ENCODE results near the gene DIP2A. TPM values are rescaled to one million over a fixed set of nuclear protein-coding genes. Genes with fewer than 3 reads are reported as not detected.
"Not testable (repeated sequence)": the region's sequence is repeated elsewhere in the genome, so short reads cannot be mapped to it uniquely, and the experiment has no call there.

Gene DIP2A
- total RNA-seq, 8 experiments from 2014 or later = 13.2 to 70.9 (median 16.5) TPM

GRCh38 chr21:46503922-46504550, 45.3 kb downstream of the DIP2A start:
- in situ Hi-C loops (cut with MboI; ENCODE audit: low pct_unique_long_range_greater_than_20kb in 2 of 9, low sequenced_read_pairs in 9 of 9, unreplicated experiment in 9 of 9) = no loop called here
- no peak for ATAC-seq (replicated peaks in 6 of 8)
- Histone ChIP-seq H3K4me1 (replicated peaks in 1 of 2) (no peaks in the 10 kb centered on the region), H3K27ac (no peak overlapping the region), H3K4me3 (no peak overlapping the region)
- 82 to 100% (median 98%) methylated on average over 1 to 10 of the region's 12 CpGs; no CpG with 5 or more reads in 1 of the 10 experiments for WGBS, 10 experiments

- Histone ChIP-seq H3K27ac (no peak overlapping the region), H3K4me3 (no peak overlapping the region), H3K4me1 (replicated peaks in 1 of 2) (no peaks in the 10 kb centered on the region)
- in situ Hi-C loops (cut with MboI; ENCODE audit: low pct_unique_long_range_greater_than_20kb in 2 of 9, low sequenced_read_pairs in 9 of 9, unreplicated experiment in 9 of 9) = no loop called here
- ATAC-seq (replicated peaks in 6 of 8) = no peak
- 43 to 100% (median 80%) methylated on average over 1 to 5 of the region's 5 CpGs for WGBS, 10 experiments
These were observed 46.0 kb downstream of the DIP2A start for GRCh38 chr21:46504666-46505065.

- H3K4me1 ChIP-seq (replicated peaks in 1 of 2) = no peaks in the 10 kb centered on the region
- in situ Hi-C loops (cut with MboI; ENCODE audit: low pct_unique_long_range_greater_than_20kb in 2 of 9, low sequenced_read_pairs in 9 of 9, unreplicated experiment in 9 of 9) = no loop called here
- 75 to 100% (median 96%) methylated on average over 1 to 4 of the region's 4 CpGs for WGBS, 10 experiments
- ATAC-seq (replicated peaks in 6 of 8) = no peak
- H3K27ac ChIP-seq = no peak overlapping the region
- H3K4me3 ChIP-seq = no peak overlapping the region
These were observed 48.9 kb downstream of the DIP2A start for GRCh38 chr21:46507562-46507961.

- peak in 3 of 8 experiments; percentile 55 to 79 (median 77) for ATAC-seq (replicated peaks in 6 of 8)
- WGBS, 10 experiments = 0 to 100% (median 66%) methylated on average over 2 to 10 of the region's 11 CpGs
- Histone ChIP-seq H3K4me1 (replicated peaks in 1 of 2) (no peaks in the 10 kb centered on the region), H3K4me3 (no peak overlapping the region), H3K27ac (no peak overlapping the region)
- in situ Hi-C loops (cut with MboI; ENCODE audit: low pct_unique_long_range_greater_than_20kb in 2 of 9, low sequenced_read_pairs in 9 of 9, unreplicated experiment in 9 of 9) = no loop called here
These were observed 51.2 kb downstream of the DIP2A start for GRCh38 chr21:46509741-46510502.

- H3K27ac ChIP-seq = no peak overlapping the region
- H3K4me3 ChIP-seq = no peak overlapping the region
- in situ Hi-C loops (cut with MboI; ENCODE audit: low pct_unique_long_range_greater_than_20kb in 2 of 9, low sequenced_read_pairs in 9 of 9, unreplicated experiment in 9 of 9) = no loop called here
- WGBS, 10 experiments = 42 to 100% (median 94%) methylated on average over 1 to 2 of the region's 2 CpGs; no CpG with 5 or more reads in 2 of the 10 experiments
- peaks cover 9 to 11% of the 10 kb centered on the region in 2 donors for H3K4me1 ChIP-seq (replicated peaks in 1 of 2)
- ATAC-seq (replicated peaks in 6 of 8) = no peak
These were observed 56.4 kb downstream of the DIP2A start for GRCh38 chr21:46515109-46515508.

GRCh38 chr21:46516068-46516467, 57.4 kb downstream of the DIP2A start:
- Histone ChIP-seq H3K4me3 (no peak overlapping the region), H3K4me1 (replicated peaks in 1 of 2) (peaks cover 9 to 11% of the 10 kb centered on the region in 2 donors), H3K27ac (no peak overlapping the region)
- in situ Hi-C loops (cut with MboI; ENCODE audit: low pct_unique_long_range_greater_than_20kb in 2 of 9, low sequenced_read_pairs in 9 of 9, unreplicated experiment in 9 of 9) = no loop called here
- ATAC-seq (replicated peaks in 6 of 8) = no peak
- 90 to 100% (median 98%) methylated on average over 2 of the region's 2 CpGs for WGBS, 10 experiments

- Histone ChIP-seq H3K4me3 (no peak overlapping the region), H3K27ac (no peak overlapping the region), H3K4me1 (replicated peaks in 1 of 2) (peaks cover 9 to 11% of the 10 kb centered on the region in 2 donors)
- WGBS, 10 experiments = 83 to 100% (median 93%) methylated on average over 1 to 5 of the region's 6 CpGs; no CpG with 5 or more reads in 4 of the 10 experiments
- in situ Hi-C loops (cut with MboI; ENCODE audit: low pct_unique_long_range_greater_than_20kb in 2 of 9, low sequenced_read_pairs in 9 of 9, unreplicated experiment in 9 of 9) = no loop called here
- ATAC-seq (replicated peaks in 6 of 8) = no peak
These were observed 58.7 kb downstream of the DIP2A start for GRCh38 chr21:46517361-46517760.

- no peak overlapping the region for H3K4me3 ChIP-seq
- in situ Hi-C loops (cut with MboI; ENCODE audit: low pct_unique_long_range_greater_than_20kb in 2 of 9, low sequenced_read_pairs in 9 of 9, unreplicated experiment in 9 of 9) = no loop called here
- peak; percentile 73 to 98 (median 84) for ATAC-seq (replicated peaks in 6 of 8)
- no peak overlapping the region for H3K27ac ChIP-seq
- H3K4me1 ChIP-seq (replicated peaks in 1 of 2) = peaks cover 9 to 11% of the 10 kb centered on the region in 2 donors
- 40 to 83% (median 63%) methylated on average over 1 to 4 of the region's 4 CpGs; no CpG with 5 or more reads in 2 of the 10 experiments for WGBS, 10 experiments
These were observed 60.4 kb downstream of the DIP2A start for GRCh38 chr21:46518983-46519583.

- ATAC-seq (replicated peaks in 6 of 8) = peak in 2 of 8 experiments; percentile 52
- WGBS, 10 experiments = 96 to 100% (median 100%) methylated on average over 1 to 7 of the region's 8 CpGs; no CpG with 5 or more reads in 7 of the 10 experiments
- in situ Hi-C loops (cut with MboI; ENCODE audit: low pct_unique_long_range_greater_than_20kb in 2 of 9, low sequenced_read_pairs in 9 of 9, unreplicated experiment in 9 of 9); H3K4me1 ChIP-seq (replicated peaks in 1 of 2); H3K4me3 ChIP-seq; H3K27ac ChIP-seq: not testable (repeated sequence)
These were observed 68.7 kb downstream of the DIP2A start for GRCh38 chr21:46527393-46527792.

- in situ Hi-C loops (cut with MboI; ENCODE audit: low pct_unique_long_range_greater_than_20kb in 2 of 9, low sequenced_read_pairs in 9 of 9, unreplicated experiment in 9 of 9) = no loop called here
- Histone ChIP-seq H3K4me3 (no peak overlapping the region), H3K4me1 (replicated peaks in 1 of 2) (no peaks in the 10 kb centered on the region), H3K27ac (no peak overlapping the region)
- no peak for ATAC-seq (replicated peaks in 6 of 8)
- 88 to 100% (median 100%) methylated on average over 1 to 3 of the region's 4 CpGs; no CpG with 5 or more reads in 2 of the 10 experiments for whole genome bisulfite sequencing, 10 experiments
These were observed 69.1 kb downstream of the DIP2A start for GRCh38 chr21:46527801-46528200.

- in situ Hi-C loops (cut with MboI; ENCODE audit: low pct_unique_long_range_greater_than_20kb in 2 of 9, low sequenced_read_pairs in 9 of 9, unreplicated experiment in 9 of 9) = no loop called here
- no peak overlapping the region for H3K27ac ChIP-seq
- WGBS, 10 experiments = 82 to 100% (median 86%) methylated on average over 2 to 7 of the region's 7 CpGs; no CpG with 5 or more reads in 3 of the 10 experiments
- no peak for ATAC-seq (replicated peaks in 6 of 8)
- H3K4me1 ChIP-seq (replicated peaks in 1 of 2) = no peaks in the 10 kb centered on the region
- no peak overlapping the region for H3K4me3 ChIP-seq
These were observed 73.4 kb downstream of the DIP2A start for GRCh38 chr21:46532080-46532479.

GRCh38 chr21:46537026-46537425, 78.3 kb downstream of the DIP2A start:
- in situ Hi-C loops (cut with MboI; ENCODE audit: low pct_unique_long_range_greater_than_20kb in 2 of 9, low sequenced_read_pairs in 9 of 9, unreplicated experiment in 9 of 9) = no loop called here
- ATAC-seq (replicated peaks in 6 of 8) = no peak
- Histone ChIP-seq H3K4me1 (replicated peaks in 1 of 2) (no peaks in the 10 kb centered on the region), H3K4me3 (no peak overlapping the region), H3K27ac (no peak overlapping the region)
- WGBS, 10 experiments = 50 to 100% (median 89%) methylated on average over 2 to 4 of the region's 6 CpGs; no CpG with 5 or more reads in 4 of the 10 experiments

- ATAC-seq (replicated peaks in 6 of 8) = no peak
- no peaks in the 10 kb centered on the region for H3K4me1 ChIP-seq (replicated peaks in 1 of 2)
- H3K27ac ChIP-seq = no peak overlapping the region
- in situ Hi-C loops (cut with MboI; ENCODE audit: low pct_unique_long_range_greater_than_20kb in 2 of 9, low sequenced_read_pairs in 9 of 9, unreplicated experiment in 9 of 9) = no loop called here
- 90 to 100% (median 100%) methylated on average over 1 to 4 of the region's 16 CpGs; no CpG with 5 or more reads in 5 of the 10 experiments for WGBS, 10 experiments
- no peak overlapping the region for H3K4me3 ChIP-seq
These were observed 79.6 kb downstream of the DIP2A start for GRCh38 chr21:46538262-46538661.
